Choroid plexus epithelial cell (primary cell): ENCODE results near the gene DLEC1.

Source experiments
- DNase-seq: peaks from one replicate; pipeline ENCODE4 v3.0.0-alpha.2; 2010; ENCODE audit warnings: low read depth
- H3K4me3 ChIP-seq: 2 replicates; pipeline ENCODE4 v1.5.1; 2011; ENCODE audit warnings: low read depth, mild to moderate bottlenecking, control low read depth, low read length, moderate library complexity
- TF ChIP-seq, protein P1 (sequence below): conservative IDR thresholded peaks from 2 replicates; pipeline ENCODE4 v1.5.1; 2011; ENCODE audit warnings: low read depth, mild to moderate bottlenecking, control low read depth, inconsistent platforms, low read length, moderate library complexity

DLEC1 gene

DNA sequence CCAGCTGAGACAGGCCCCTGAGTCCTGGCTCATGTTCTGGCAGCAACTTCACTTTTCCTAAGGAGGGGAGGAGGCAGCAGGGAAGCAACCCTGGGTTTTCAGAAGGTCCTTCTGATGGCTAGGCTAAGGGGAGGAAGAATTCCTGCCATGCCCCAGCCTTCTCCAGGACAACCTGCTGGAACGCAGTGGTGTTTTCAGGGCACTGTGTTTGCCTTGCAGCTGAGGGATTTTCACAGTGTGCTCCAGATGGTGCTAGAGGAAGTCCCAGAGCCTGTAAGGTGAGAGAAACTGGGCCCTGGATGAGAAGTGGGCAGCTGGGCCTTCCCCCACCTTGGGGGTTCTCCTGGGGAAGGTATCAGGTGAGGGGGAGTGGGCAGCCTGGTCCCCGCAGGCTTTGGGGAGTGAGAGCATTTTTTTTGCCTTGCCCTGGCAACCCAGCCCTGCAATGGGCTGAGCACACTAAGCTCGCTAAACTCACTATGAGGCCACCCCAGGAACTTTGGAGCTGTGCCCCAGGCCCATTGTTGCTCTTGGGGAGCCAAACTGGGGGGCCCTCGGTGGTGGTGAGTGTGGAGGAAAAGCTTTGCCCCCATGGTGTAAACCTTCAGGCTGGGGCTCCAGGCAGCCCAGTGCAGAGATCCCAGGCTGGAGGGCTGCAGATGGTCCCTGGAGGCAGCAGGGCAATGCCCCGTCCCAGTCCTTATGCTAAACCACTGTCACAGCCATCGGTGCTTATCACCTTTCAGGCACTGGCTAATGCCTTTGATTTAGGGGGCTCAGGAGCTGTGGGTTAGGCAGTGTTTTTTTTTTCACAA lies 56.9 kb downstream of the DLEC1 start:
- H3K4me3 ChIP-seq: no peak overlapping the region
- TF ChIP-seq, protein P1, sequence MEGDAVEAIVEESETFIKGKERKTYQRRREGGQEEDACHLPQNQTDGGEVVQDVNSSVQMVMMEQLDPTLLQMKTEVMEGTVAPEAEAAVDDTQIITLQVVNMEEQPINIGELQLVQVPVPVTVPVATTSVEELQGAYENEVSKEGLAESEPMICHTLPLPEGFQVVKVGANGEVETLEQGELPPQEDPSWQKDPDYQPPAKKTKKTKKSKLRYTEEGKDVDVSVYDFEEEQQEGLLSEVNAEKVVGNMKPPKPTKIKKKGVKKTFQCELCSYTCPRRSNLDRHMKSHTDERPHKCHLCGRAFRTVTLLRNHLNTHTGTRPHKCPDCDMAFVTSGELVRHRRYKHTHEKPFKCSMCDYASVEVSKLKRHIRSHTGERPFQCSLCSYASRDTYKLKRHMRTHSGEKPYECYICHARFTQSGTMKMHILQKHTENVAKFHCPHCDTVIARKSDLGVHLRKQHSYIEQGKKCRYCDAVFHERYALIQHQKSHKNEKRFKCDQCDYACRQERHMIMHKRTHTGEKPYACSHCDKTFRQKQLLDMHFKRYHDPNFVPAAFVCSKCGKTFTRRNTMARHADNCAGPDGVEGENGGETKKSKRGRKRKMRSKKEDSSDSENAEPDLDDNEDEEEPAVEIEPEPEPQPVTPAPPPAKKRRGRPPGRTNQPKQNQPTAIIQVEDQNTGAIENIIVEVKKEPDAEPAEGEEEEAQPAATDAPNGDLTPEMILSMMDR: no peak
- DNase-seq: no peak

DNA sequence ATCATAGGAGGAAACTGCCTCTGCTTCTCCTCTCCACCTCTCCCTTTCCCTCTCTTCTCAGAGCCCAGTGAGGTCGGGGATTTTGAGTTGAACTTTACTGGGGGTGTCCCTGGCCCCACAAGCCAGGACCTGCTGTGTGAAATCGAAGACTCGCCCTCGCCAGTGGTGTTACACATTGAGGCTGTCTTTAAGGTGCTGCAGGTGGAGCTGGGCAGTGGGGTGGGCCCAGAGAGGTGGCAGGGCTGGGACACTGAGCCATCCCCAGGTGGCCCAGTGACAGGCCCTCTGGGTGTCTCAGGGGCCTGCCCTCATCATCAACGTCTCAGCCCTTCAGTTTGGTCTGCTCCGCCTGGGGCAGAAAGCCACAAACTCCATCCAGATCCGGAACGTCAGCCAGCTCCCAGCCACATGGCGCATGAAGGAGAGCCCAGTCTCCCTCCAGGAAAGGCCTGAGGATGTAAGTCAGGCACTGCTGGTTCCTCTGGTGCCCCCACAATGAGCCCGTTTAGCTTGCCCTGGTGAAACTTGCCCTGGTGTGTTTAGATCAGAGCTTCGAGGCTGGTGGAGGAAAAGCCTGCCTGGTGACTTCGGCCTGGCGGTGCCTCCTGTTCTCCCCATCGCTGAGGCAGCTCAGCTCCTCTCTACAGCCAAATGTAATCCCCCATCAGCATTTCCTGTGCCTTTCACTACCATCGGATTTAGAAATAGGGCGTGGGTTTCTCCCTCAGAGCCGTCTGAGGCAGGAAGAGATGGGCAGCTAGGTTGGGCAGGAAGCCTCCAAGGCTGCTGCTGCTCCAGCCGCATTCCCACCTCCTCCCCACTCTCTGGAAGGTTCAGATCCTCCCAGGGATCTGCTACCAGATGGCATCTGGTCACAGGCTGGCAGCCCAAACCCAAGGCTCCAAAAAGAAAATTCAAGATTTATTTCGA lies 58.7 kb downstream of the DLEC1 start:
- TF ChIP-seq, protein P1: no peak
- no peak overlapping the region for H3K4me3 ChIP-seq
- no peak for DNase-seq

DNA sequence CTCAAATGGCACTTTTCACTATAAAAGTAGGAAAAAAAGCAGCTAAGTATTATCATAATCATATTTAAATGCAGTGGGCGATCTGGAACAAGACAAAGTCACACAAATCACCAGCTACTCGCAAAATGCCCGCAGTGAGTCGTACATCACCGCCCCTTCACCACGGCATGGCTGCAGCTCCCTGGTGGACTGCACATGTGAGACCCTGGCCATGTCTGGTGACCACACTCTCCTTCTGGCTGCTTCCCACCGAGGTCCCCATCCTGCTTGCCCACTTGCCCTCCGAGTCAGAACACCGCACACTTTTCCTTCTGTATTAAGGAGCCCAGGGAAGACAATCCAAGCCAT lies 59.3 kb downstream of the DLEC1 start:
- H3K4me3 ChIP-seq: no peak overlapping the region
- DNase-seq: no peak
- TF ChIP-seq, protein P1: no peak

DNA sequence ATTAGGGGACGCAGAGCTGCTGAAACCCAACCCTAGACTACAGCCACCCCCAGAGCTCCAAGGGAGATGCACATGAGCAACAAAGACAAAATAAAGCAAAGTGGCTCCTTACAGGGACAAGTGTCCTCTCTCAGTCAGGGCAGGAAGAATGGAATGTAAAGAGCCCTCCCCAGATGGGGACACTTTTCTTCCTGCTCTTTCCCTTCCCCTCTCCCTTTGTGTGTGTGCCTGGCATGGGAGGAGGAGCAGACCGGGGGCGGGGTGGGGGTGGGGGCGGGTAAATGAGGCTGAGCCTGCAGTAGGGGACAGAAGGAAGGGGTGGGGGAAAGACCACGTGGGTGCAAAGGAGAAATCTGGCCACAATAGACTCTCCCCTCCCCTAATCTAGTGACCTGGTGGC lies 60.5 kb downstream of the DLEC1 start:
- TF ChIP-seq, protein P1: no peak
- no peak overlapping the region for H3K4me3 ChIP-seq
- no peak for DNase-seq

DNA sequence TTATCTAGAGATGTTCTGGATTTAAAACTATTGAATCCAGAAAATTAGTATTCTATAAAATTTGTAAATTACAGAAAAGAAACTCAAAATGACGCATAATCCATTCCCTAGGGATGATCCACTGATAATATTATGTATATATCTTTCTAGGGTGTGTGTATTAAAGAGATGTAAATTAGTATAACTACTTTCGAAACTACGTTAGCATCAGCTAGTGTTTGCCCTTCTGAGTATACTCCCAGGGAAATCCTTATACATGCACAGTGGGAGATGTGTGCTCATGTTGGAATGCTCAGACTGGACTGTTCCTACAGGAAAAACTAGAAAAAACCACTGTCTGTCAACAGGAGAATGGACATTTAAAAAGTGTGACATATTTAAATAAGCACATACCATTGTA lies 61.5 kb downstream of the DLEC1 start:
- no peak for DNase-seq
- H3K4me3 ChIP-seq: no peak overlapping the region
- TF ChIP-seq, protein P1: no peak

DNA sequence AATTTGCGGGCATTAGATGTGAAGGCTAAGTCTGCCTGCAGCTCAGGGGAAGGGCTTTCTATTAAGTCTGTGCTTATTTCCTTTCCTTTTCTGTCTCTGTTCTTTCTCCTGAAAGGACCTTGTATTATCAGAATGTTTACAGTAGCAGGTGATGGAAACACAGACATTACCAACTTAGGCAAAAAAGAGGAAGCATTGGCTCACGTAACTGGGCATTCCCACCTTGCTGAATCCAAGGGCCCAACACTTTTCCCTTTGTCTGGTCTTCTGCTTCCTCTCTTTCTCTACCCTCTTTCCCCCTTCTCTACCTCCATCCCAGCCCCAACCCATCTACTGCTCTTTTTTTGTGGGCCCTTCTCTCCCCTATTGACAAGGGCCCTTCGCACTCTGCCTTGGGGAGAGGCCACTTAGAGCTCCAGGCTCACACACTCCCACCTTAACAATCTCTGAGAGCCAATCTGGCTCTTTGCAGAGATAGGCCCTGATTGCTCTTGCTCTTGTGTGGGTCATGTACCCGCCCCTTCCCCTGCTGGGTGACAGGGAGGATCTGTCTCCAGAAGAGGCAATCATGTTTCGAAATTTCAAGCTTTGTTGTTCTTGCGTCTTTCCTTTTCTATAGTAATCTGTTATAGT lies 62.9 kb downstream of the DLEC1 start:
- H3K4me3 ChIP-seq: no peak overlapping the region
- DNase-seq: no peak
- TF ChIP-seq, protein P1: no peak
